Liver (tissue), 9 donors: Measurements from ENCODE around the gene VPS4B. TPM values are rescaled to one million over a fixed set of nuclear protein-coding genes. Genes with fewer than 3 reads are reported as not detected.

Experiments used
- DNase-seq: peaks from one replicate; pipeline ENCODE4 v3.0.0-alpha.2; 2017; ENCODE audit warnings: low spot score
- H3K27ac ChIP-seq, 2 donors: one replicate each; pipeline ENCODE4 v1.7.0; 2013; ENCODE audit warnings: inconsistent platforms in 2 of 2, low read length in 2 of 2, control low read depth in 1 of 2, low read depth in 1 of 2, mild to moderate bottlenecking in 1 of 2
- H3K27me3 ChIP-seq, 4 donors: one replicate each; pipeline versions ENCODE4 v1.6.1 to v1.7.0; 2013; ENCODE audit warnings: low read length in 3 of 4, inconsistent platforms in 1 of 4, mild to moderate bottlenecking in 1 of 4, moderate library complexity in 1 of 4; ENCODE audit not compliant: control insufficient read depth in 4 of 4, insufficient read depth in 4 of 4
- H3K36me3 ChIP-seq, 4 donors: one replicate each; pipeline versions ENCODE4 v1.6.1 to v1.7.0; 2013; ENCODE audit warnings: low read length in 3 of 4, mild to moderate bottlenecking in 3 of 4, low read depth in 1 of 4, moderate library complexity in 1 of 4; ENCODE audit not compliant: control insufficient read depth in 4 of 4, insufficient read depth in 3 of 4
- H3K4me1 ChIP-seq, 4 donors: one replicate each; pipeline versions ENCODE4 v1.6.1 to v1.7.0; 2013; ENCODE audit warnings: low read length in 3 of 4, mild to moderate bottlenecking in 3 of 4, moderate library complexity in 1 of 4; ENCODE audit not compliant: control insufficient read depth in 4 of 4, insufficient read depth in 4 of 4
- H3K4me3 ChIP-seq, 3 donors: one replicate each; pipeline versions ENCODE4 v1.6.1 to v1.7.0; 2013; ENCODE audit warnings: low read length in 3 of 3, control low read depth in 1 of 3, low read depth in 1 of 3, mild to moderate bottlenecking in 1 of 3
- H3K9ac ChIP-seq, 2 donors: one replicate each; pipeline ENCODE4 v1.7.0; 2013; ENCODE audit warnings: low read length in 2 of 2, mild to moderate bottlenecking in 2 of 2, moderate library complexity in 2 of 2, control low read depth in 1 of 2, low read depth in 1 of 2
- H3K9me3 ChIP-seq, 4 donors: one replicate each; pipeline versions ENCODE4 v1.6.1 to v1.7.0; 2013; ENCODE audit warnings: low read length in 3 of 4; ENCODE audit not compliant: control insufficient read depth in 4 of 4
- CTCF ChIP-seq: fragments of 150-350 bp; IDR thresholded peaks from 2 replicates; pipeline ENCODE4 v1.5.1; 2017; ENCODE audit warnings: improper control_type of control experiment, low read depth, low read length; ENCODE audit not compliant: missing input control
- EGR1 ChIP-seq, 2 donors: IDR thresholded peaks; 2 replicates each; pipeline ENCODE4 v1.6.1; 2016 to 2018; ENCODE audit warnings: antibody characterized with exemption in 2 of 2, low read depth in 2 of 2
- FOXA1 ChIP-seq: IDR thresholded peaks from 2 replicates; pipeline ENCODE4 v1.6.1; 2016; ENCODE audit warnings: antibody characterized with exemption
- FOXA2 ChIP-seq: IDR thresholded peaks from 2 replicates; pipeline ENCODE4 v1.6.1; 2016; ENCODE audit warnings: antibody characterized with exemption
- GABPA ChIP-seq, 2 donors: IDR thresholded peaks in 1 of 2; conservative IDR thresholded peaks in 1 of 2; 2 replicates each; pipeline ENCODE4 v1.6.1; 2016; ENCODE audit warnings: antibody characterized with exemption in 2 of 2, mild to moderate bottlenecking in 1 of 2, moderate library complexity in 1 of 2
- HNF4A ChIP-seq, 2 donors: conservative IDR thresholded peaks; 2 replicates each; pipeline ENCODE4 v1.6.1; 2016; ENCODE audit warnings: antibody characterized with exemption in 2 of 2, mild to moderate bottlenecking in 2 of 2
- HNF4G ChIP-seq: IDR thresholded peaks from 2 replicates; pipeline ENCODE4 v1.6.1; 2016; ENCODE audit warnings: antibody characterized with exemption
- NR2F2 ChIP-seq: IDR thresholded peaks from 2 replicates; pipeline ENCODE4 v1.6.1; 2016; ENCODE audit warnings: antibody characterized with exemption
- RAD21 ChIP-seq, 2 donors: IDR thresholded peaks; 2 replicates each; pipeline ENCODE4 v1.6.1; 2016; ENCODE audit warnings: antibody characterized with exemption in 2 of 2, mild to moderate bottlenecking in 2 of 2
- REST ChIP-seq: IDR thresholded peaks from 2 replicates; pipeline ENCODE4 v1.6.1; 2016; ENCODE audit warnings: antibody characterized with exemption, mild to moderate bottlenecking
- RXRA ChIP-seq, 2 donors: IDR thresholded peaks; 2 replicates each; pipeline ENCODE4 v1.6.1; 2017 to 2018; ENCODE audit warnings: antibody characterized with exemption in 2 of 2, mild to moderate bottlenecking in 1 of 2
- SP1 ChIP-seq: IDR thresholded peaks from 2 replicates; pipeline ENCODE4 v1.6.1; 2018; ENCODE audit warnings: antibody characterized with exemption, mild to moderate bottlenecking
- TAF1 ChIP-seq: conservative IDR thresholded peaks from 2 replicates; pipeline ENCODE4 v1.6.1; 2016; ENCODE audit warnings: antibody characterized with exemption, mild to moderate bottlenecking
- YY1 ChIP-seq: IDR thresholded peaks from 2 replicates; pipeline ENCODE4 v1.6.1; 2016; ENCODE audit warnings: antibody characterized with exemption, mild to moderate bottlenecking
- WGBS: extraction: QIAGEN DNeasy Blood & Tissue Kit; methylation state at CpG from one replicate; pipeline ENCODE4 v1.1.7; 2013; 5-methylcytosine and 5-hydroxymethylcytosine counted together
- polyA plus RNA-seq, 2 donors: library from polyadenylated mRNA; stranded (reverse) in 1 of 2; unstranded in 1 of 2; fragments of 200-250 nt in 1 of 2; fragments of >200 nt in 1 of 2; fragmentation: Nextera tagmentation in 1 of 2; extraction: Ambion mirVana in 1 of 2; gene quantifications; one replicate each; pipeline versions ENCODE4 v1.2.1 to v1.2.3, GENCODE V29; 2013 to 2015
- total RNA-seq, 2 donors: library from RNA; depleted of rRNA; stranded (reverse); fragments of >200 nt; gene quantifications; one replicate each; pipeline ENCODE4 v1.2.3, GENCODE V29; 2014
- TF ChIP-seq, protein P1 (sequence below): IDR thresholded peaks from 2 replicates; pipeline ENCODE4 v1.6.1; 2016; ENCODE audit warnings: antibody characterized with exemption
- TF ChIP-seq, protein P2 (sequence below): IDR thresholded peaks from 2 replicates; pipeline ENCODE4 v1.6.1; 2016; ENCODE audit warnings: antibody characterized with exemption
- donor health status: healthy.
- donor health status: healthy.
- donor health status: healthy.
- donor health status: healthy.
- donor health status: healthy.

The VPS4B gene
- total and polyA plus RNA-seq, 4 donors: 12.2 to 20.6 (median 18.2) TPM

GRCh38 chr18:63402246-63403162, 19.8 kb downstream of the VPS4B start:
- Histone ChIP-seq H3K9me3 (no peaks in the 10 kb centered on the region), H3K36me3 (peaks cover 3 to 31% (median 18%) of the 10 kb centered on the region in 4 donors), H3K9ac (no peak overlapping the region), H3K27ac (no peak overlapping the region), H3K4me1 (peaks cover 5 to 22% (median 19%) of the 10 kb centered on the region in 4 donors), H3K4me3 (no peak overlapping the region), H3K27me3 (no peaks in the 10 kb centered on the region)
- WGBS: 82% methylated on average over 8 of the region's 8 CpGs
- TF ChIP-seq FOXA1: no peak
- no peak for TF ChIP-seq REST
- no peak for TF ChIP-seq FOXA2
- TF ChIP-seq GABPA (IDR thresholded peaks at IDR 0.05 in 1 of 2, conservative IDR thresholded peaks at IDR 0.05 in 1 of 2): no peak
- no peak for TF ChIP-seq YY1
- no peak for DNase-seq

DNA sequence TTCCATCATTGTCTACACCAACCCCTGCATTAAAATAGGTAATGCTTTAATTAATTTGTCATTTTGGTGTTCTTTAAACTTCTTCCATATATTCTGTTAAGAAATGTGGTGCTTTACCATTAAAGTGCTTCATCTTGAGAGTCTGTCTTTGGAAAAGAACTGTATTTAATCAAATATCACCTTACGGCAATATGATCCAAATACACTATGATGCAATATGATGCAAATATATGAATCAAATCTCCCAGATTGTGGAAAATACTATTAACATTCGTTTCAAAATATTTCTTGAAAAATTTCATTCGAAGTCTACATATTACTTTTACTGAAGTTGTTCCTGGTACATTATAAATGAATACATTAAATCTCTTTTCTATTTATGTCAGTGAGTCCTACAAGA, 23.0 kb downstream of the VPS4B start:
- Histone ChIP-seq H3K4me1 (peaks cover 2 to 11% (median 10%) of the 10 kb centered on the region in 4 donors), H3K9me3 (no peaks in the 10 kb centered on the region), H3K36me3 (peaks cover 2 to 37% (median 25%) of the 10 kb centered on the region in 4 donors), H3K27ac (no peak overlapping the region), H3K9ac (no peak overlapping the region), H3K27me3 (no peaks in the 10 kb centered on the region), H3K4me3 (no peak overlapping the region)
- TF ChIP-seq CTCF (no peak), FOXA2 (no peak), GABPA (IDR thresholded peaks at IDR 0.05 in 1 of 2, conservative IDR thresholded peaks at IDR 0.05 in 1 of 2) (no peak), RXRA (IDR thresholded peaks at IDR 0.05) (no peak), TAF1 (no peak), SP1 (no peak), NR2F2 (no peak), HNF4A (conservative IDR thresholded peaks at IDR 0.05) (no peak), HNF4G (no peak), REST (no peak), FOXA1 (no peak), RAD21 (IDR thresholded peaks at IDR 0.05) (no peak), EGR1 (IDR thresholded peaks at IDR 0.05; ENCODE audit: low read depth in 2 of 2) (no peak)
- TF ChIP-seq, protein P1, sequence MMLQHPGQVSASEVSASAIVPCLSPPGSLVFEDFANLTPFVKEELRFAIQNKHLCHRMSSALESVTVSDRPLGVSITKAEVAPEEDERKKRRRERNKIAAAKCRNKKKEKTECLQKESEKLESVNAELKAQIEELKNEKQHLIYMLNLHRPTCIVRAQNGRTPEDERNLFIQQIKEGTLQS: no peak
- TF ChIP-seq, protein P2, sequence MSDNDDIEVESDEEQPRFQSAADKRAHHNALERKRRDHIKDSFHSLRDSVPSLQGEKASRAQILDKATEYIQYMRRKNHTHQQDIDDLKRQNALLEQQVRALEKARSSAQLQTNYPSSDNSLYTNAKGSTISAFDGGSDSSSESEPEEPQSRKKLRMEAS: no peak
- DNase-seq: no peak
- 94% methylated on average over 3 of the region's 3 CpGs for WGBS
